GM19043 (cell line): ENCODE data around the gene CTRB2.
"Not testable (repeated sequence)": the region's sequence is repeated elsewhere in the genome, so short reads cannot be mapped to it uniquely, and the experiment has no call there.

Experiments used
- ATAC-seq: cut with Tn5 transposase; IDR thresholded peaks from one replicate; pipeline ENCODE4 v1.9.1; 2021; ENCODE audit warnings: low read depth; ENCODE audit not compliant: unreplicated experiment

CTRB2 gene

GRCh38 chr16:75227361-75228142 is 20.6 kb upstream of the CTRB2 start:
- ATAC-seq, result no peak

GRCh38 chr16:75226550-75227360 is 19.8 kb upstream of the CTRB2 start:
- ATAC-seq, result no peak

- no peak for ATAC-seq
Observed at GRCh38 chr16:75225678-75226515, 18.9 kb upstream of the CTRB2 start.

- ATAC-seq, result no peak
Observed at GRCh38 chr16:75225092-75225491, 18.1 kb upstream of the CTRB2 start.

GRCh38 chr16:75224306-75225082 is 17.5 kb upstream of the CTRB2 start:
- no peak for ATAC-seq

GRCh38 chr16:75223129-75223528 is 16.2 kb upstream of the CTRB2 start:
- not testable (repeated sequence) for ATAC-seq

- no peak for ATAC-seq
Observed at GRCh38 chr16:75222271-75222783, 15.4 kb upstream of the CTRB2 start.

- no peak for ATAC-seq
Observed at GRCh38 chr16:75219838-75220237, 12.9 kb upstream of the CTRB2 start.

- no peak for ATAC-seq
Observed at GRCh38 chr16:75219088-75219487, 12.1 kb upstream of the CTRB2 start.

- peak; percentile 59 for ATAC-seq
Observed at GRCh38 chr16:75218256-75219076, 11.5 kb upstream of the CTRB2 start, which contains the start of gene CTRB1. Gene CTRB1, plus strand, starts transcription at chr16:75218988. Its CDS starts 20 bp downstream, at chr16:75219008.

- no peak for ATAC-seq
Observed at GRCh38 chr16:75217389-75217851, 10.5 kb upstream of the CTRB2 start.

GRCh38 chr16:75216576-75216975 is 9.6 kb upstream of the CTRB2 start:
- no peak for ATAC-seq

- no peak for ATAC-seq
Observed at GRCh38 chr16:75216127-75216526, 9.2 kb upstream of the CTRB2 start.

GRCh38 chr16:75211286-75211685 is 4.3 kb upstream of the CTRB2 start:
- ATAC-seq, result not testable (repeated sequence)

- ATAC-seq, result no peak
Observed at GRCh38 chr16:75209944-75210343, 3.0 kb upstream of the CTRB2 start.

- not testable (repeated sequence) for ATAC-seq
Observed at GRCh38 chr16:75209514-75209913, 2.6 kb upstream of the CTRB2 start.

- ATAC-seq, result no peak
Observed at GRCh38 chr16:75208861-75209505, 2.0 kb upstream of the CTRB2 start.

GRCh38 chr16:75208242-75208825 is 1.4 kb upstream of the CTRB2 start:
- ATAC-seq, result no peak
